Measurements from ENCODE around the gene PSMG3. TPM values are rescaled to one million over a fixed set of nuclear protein-coding genes. Genes with fewer than 3 reads are reported as not detected.

The PSMG3 gene
- total RNA-seq, 1 donor from 2014 or later, result 20.3 TPM

DNA sequence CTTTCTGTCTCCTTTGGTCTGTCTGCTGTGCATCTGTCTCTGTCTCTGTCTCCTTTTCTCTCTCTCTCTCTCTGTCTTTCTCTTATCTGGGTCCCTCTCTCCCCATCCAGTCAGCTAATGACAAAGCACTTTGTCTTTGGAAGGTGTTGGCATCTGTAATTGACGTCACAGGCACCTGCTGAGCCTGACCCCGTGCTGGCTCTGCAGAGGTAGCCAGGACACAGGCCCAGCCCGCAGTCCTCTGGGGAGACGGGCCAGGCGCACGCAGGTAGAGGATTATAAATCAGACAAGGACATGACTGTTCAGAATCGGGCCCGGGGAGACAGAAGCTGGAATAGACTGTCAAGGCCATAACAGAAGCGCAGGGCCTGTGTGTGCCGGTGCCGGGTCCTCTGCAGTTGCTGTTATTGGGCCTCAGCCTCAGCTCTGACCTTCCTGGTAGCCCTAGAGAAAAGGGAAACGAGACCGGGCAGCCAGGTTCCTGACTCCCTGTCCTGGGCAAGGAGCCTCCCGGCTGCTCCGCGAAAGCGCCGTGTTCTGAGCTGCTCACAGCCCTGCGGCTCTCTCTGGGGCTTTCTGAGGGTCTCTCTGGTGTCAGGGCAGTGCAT, 10.7 kb upstream of the PSMG3 start:
- Histone ChIP-seq H3K27ac (no peak overlapping the region), H3K4me1 (peaks cover 3% of the 10 kb centered on the region), H3K36me3 (no peaks in the 10 kb centered on the region), H3K27me3 (no peaks in the 10 kb centered on the region), H3K9me3 (no peaks in the 10 kb centered on the region), H3K4me3 (no peak overlapping the region)
- ATAC-seq (no peak), DNase-seq (no peak)
- intact Hi-C loops (cut with DNase I), result no loop called here
- no peak for TF ChIP-seq CTCF (IDR thresholded peaks at IDR 0.05)

DNA sequence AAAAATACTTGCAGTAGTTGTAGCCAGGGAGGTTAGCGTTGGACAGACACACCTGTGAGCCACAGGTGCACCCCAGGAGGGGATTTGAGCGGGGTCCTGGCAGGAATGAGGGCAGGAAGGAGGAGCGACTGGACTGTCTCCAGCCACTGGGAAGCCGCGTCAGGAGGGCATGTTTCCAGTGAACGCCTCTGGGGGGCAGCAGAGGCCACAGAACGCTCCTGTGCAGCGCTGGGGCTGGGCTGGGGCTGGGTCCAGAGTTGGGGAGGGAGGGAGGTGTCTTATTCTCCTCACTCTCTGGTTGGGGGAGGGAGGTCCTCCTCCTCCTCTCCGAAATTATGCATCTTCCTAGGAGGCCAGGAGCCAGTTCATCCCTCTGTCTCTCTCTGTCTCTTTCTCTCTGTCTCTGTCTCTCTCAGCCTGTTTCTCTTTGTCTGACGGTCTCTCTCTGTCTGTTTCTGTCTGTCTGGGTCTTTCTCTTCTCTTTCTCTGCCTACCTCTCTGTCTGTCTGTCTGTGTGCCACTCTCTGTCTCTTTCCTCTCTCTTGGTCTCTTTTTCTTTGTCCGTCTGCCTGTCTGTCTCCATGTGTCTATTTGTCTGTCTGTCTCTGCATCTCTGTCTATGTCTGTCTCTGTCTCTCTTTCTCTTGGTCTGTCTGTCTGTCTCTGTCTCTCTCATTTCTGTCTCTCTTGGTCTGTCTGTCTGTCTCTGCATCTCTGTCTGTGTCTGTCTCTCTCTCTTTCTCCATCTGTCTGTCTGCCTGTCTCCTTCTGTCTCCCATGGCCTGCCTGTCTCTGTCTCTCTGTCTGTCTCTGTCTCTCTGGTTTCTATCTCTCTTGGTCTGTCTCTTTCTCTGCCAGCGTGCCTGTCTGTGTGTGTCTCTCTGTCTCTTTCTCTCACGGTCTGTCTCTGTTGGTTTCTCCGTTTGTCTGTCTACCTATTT, 9.9 kb upstream of the PSMG3 start:
- intact Hi-C loops (cut with DNase I), result no loop called here
- no peaks in the 10 kb centered on the region for H3K36me3 ChIP-seq
- no peak overlapping the region for H3K27ac ChIP-seq
- ATAC-seq, result peak; percentile 96
- H3K9me3 ChIP-seq, result no peaks in the 10 kb centered on the region
- peak; percentile 85 for DNase-seq
- peaks cover 3% of the 10 kb centered on the region for H3K4me1 ChIP-seq
- H3K4me3 ChIP-seq, result no peak overlapping the region
- TF ChIP-seq CTCF (IDR thresholded peaks at IDR 0.05), result peak; percentile 81
- no peaks in the 10 kb centered on the region for H3K27me3 ChIP-seq

GRCh38 chr7:1578513-1578912, 8.7 kb upstream of the PSMG3 start:
- Histone ChIP-seq H3K4me3 (no peak overlapping the region), H3K27me3 (no peaks in the 10 kb centered on the region), H3K9me3 (no peaks in the 10 kb centered on the region), H3K36me3 (no peaks in the 10 kb centered on the region), H3K27ac (no peak overlapping the region), H3K4me1 (peaks cover 3% of the 10 kb centered on the region)
- ATAC-seq (no peak), DNase-seq (no peak)
- intact Hi-C loops (cut with DNase I), result no loop called here
- TF ChIP-seq CTCF (IDR thresholded peaks at IDR 0.05), result no peak

GRCh38 chr7:1576521-1577253, 6.9 kb upstream of the PSMG3 start:
- Histone ChIP-seq H3K4me1 (peaks cover 6% of the 10 kb centered on the region), H3K4me3 (no peak overlapping the region), H3K27ac (no peak overlapping the region), H3K36me3 (no peaks in the 10 kb centered on the region), H3K9me3 (no peaks in the 10 kb centered on the region), H3K27me3 (no peaks in the 10 kb centered on the region)
- intact Hi-C loops (cut with DNase I), result no loop called here
- DNase-seq (no peak), ATAC-seq (no peak)
- TF ChIP-seq CTCF (IDR thresholded peaks at IDR 0.05), result no peak

- Histone ChIP-seq H3K4me1 (peaks cover 15% of the 10 kb centered on the region), H3K4me3 (no peak overlapping the region), H3K27ac (no peak overlapping the region), H3K27me3 (no peaks in the 10 kb centered on the region), H3K9me3 (no peaks in the 10 kb centered on the region), H3K36me3 (no peaks in the 10 kb centered on the region)
- intact Hi-C loops (cut with DNase I), result no loop called here
- no peak for TF ChIP-seq CTCF (IDR thresholded peaks at IDR 0.05)
- ATAC-seq (no peak), DNase-seq (no peak)
These were observed 6.0 kb upstream of the PSMG3 start for GRCh38 chr7:1575809-1576208.
